Adrenal gland (tissue), 5 donors: ENCODE data around the gene ZNF516.

Source experiments
- POLR2A ChIP-seq, 2 donors: fragments of 450-650 bp; IDR thresholded peaks; one replicate each; pipeline ENCODE4 v1.6.1; 2017; ENCODE audit warnings: antibody characterized with exemption in 2 of 2, mild to moderate bottlenecking in 2 of 2, moderate library complexity in 1 of 2
- TF ChIP-seq, protein P1 (sequence below), 6 experiments: fragments of 450-650 bp in 4 of 6; fragments of 200-600 bp in 2 of 6; sonication (generic) in 1 of 6; IDR thresholded peaks; 1 replicate in 5 of 6; 2 replicates in 1 of 6; pipeline versions ENCODE4 v1.5.1 to v1.8.0; 2016 to 2021; ENCODE audit warnings: antibody characterized with exemption in 6 of 6, mild to moderate bottlenecking in 2 of 6, moderate library complexity in 1 of 6
- donor health status: DM: no; HTN: no; CAD: no.

DNA sequence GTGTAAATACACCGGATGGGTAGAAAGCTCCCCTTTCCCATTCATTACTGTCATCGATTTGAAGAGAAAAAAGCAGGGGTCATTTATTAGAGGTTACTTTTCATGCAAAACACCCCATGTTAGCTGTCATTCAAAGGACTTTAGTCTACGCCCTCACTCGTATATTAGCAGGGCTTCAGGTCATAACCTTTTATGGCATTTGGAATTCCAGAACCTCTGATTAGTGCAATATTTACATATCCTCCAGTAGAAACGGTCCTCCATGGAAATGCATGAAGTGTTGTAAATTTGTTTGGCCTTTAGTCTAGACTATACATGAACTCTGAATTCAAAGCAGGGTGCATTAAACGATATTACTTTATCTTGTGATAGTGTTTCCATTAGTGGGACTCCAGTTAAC, 180.5 kb downstream of the ZNF516 start:
- TF ChIP-seq, protein P1, sequence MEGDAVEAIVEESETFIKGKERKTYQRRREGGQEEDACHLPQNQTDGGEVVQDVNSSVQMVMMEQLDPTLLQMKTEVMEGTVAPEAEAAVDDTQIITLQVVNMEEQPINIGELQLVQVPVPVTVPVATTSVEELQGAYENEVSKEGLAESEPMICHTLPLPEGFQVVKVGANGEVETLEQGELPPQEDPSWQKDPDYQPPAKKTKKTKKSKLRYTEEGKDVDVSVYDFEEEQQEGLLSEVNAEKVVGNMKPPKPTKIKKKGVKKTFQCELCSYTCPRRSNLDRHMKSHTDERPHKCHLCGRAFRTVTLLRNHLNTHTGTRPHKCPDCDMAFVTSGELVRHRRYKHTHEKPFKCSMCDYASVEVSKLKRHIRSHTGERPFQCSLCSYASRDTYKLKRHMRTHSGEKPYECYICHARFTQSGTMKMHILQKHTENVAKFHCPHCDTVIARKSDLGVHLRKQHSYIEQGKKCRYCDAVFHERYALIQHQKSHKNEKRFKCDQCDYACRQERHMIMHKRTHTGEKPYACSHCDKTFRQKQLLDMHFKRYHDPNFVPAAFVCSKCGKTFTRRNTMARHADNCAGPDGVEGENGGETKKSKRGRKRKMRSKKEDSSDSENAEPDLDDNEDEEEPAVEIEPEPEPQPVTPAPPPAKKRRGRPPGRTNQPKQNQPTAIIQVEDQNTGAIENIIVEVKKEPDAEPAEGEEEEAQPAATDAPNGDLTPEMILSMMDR (IDR thresholded peaks at IDR 0.05) = no peak
- no peak for TF ChIP-seq POLR2A (IDR thresholded peaks at IDR 0.05)
